A673 (cell line): Measurements from ENCODE around the gene EBF4. TPM values are rescaled to one million over a fixed set of nuclear protein-coding genes. Genes with fewer than 3 reads are reported as not detected.

Experiments
- BruUV-seq: library from RNA; stranded (reverse); fragments of 400-500 nt; replicated peaks from 2 replicates; lab custom pipeline; 2021; lab: Mats Ljungman, UMichigan
- CTCF ChIA-PET: fragments of 300-600 bp; sonication (Branson Sonifier 250); formaldehyde crosslinking; loops from one replicate; lab custom pipeline; 2022; ENCODE audit warnings: antibody characterized with exemption; lab: Charles Lee
- POLR2A ChIA-PET: fragments of 300-600 bp; sonication (Branson Sonifier 250); formaldehyde crosslinking; loops from one replicate; lab custom pipeline; 2022; ENCODE audit warnings: antibody characterized with exemption; ENCODE audit not compliant: low non-redundant PET; lab: Charles Lee
- DNase-seq: peaks from one replicate; pipeline ENCODE4 v3.0.0-alpha.2; 2015; ENCODE audit warnings: low spot score
- H3K27ac ChIP-seq: fragments of 200-600 bp; sonication (generic); 2 replicates; pipeline ENCODE4 v1.5.1; 2016; ENCODE audit warnings: mixed run types, low read depth, mild to moderate bottlenecking, mixed read lengths, antibody characterized with exemption, low read length; ENCODE audit not compliant: poor library complexity, severe bottlenecking
- H3K27me3 ChIP-seq: fragments of 200-600 bp; sonication (generic); replicated peaks from 2 replicates; pipeline ENCODE4 v1.6.1; 2017; ENCODE audit warnings: mixed run types, low read depth, mild to moderate bottlenecking, mixed read lengths, antibody characterized with exemption, low read length; ENCODE audit not compliant: insufficient read depth, poor library complexity
- H3K36me3 ChIP-seq: fragments of 200-600 bp; sonication (generic); 2 replicates; pipeline ENCODE4 v1.6.1; 2016; ENCODE audit warnings: mixed run types, mild to moderate bottlenecking, mixed read lengths, antibody characterized with exemption, low read length; ENCODE audit not compliant: insufficient read depth, poor library complexity, severe bottlenecking
- H3K4me1 ChIP-seq: fragments of 200-600 bp; sonication (generic); 2 replicates; pipeline ENCODE4 v1.6.1; 2017; ENCODE audit warnings: mixed run types, mild to moderate bottlenecking, mixed read lengths, antibody characterized with exemption, low read length; ENCODE audit not compliant: insufficient read depth, poor library complexity, severe bottlenecking
- H3K4me3 ChIP-seq: fragments of 200-600 bp; sonication (generic); 2 replicates; pipeline ENCODE4 v1.5.1; 2016; ENCODE audit warnings: low read depth, mixed run types, mild to moderate bottlenecking, mixed read lengths, low read length; ENCODE audit not compliant: poor library complexity, severe bottlenecking
- H3K9me3 ChIP-seq: fragments of 200-600 bp; sonication (generic); 2 replicates; pipeline ENCODE4 v1.6.1; 2016; ENCODE audit warnings: mixed run types, low read depth, mild to moderate bottlenecking, mixed read lengths, antibody characterized with exemption, low read length; ENCODE audit not compliant: poor library complexity, severe bottlenecking
- CTCF ChIP-seq: fragments of 300-800, 200-600 bp; sonication (generic); conservative IDR thresholded peaks from 2 replicates; pipeline ENCODE4 v1.5.1; 2017; ENCODE audit warnings: low read depth, mild to moderate bottlenecking, antibody characterized with exemption, low read length, moderate library complexity, mixed read lengths
- EZH2 ChIP-seq: fragments of 200-600 bp; sonication (generic); IDR thresholded peaks from 2 replicates; pipeline ENCODE4 v1.6.1; 2017; ENCODE audit warnings: borderline replicate concordance, low read depth, mild to moderate bottlenecking, mixed read lengths, antibody characterized with exemption, low read length; ENCODE audit not compliant: poor library complexity, severe bottlenecking
- intact Hi-C: fragments of 100-400 bp; cut with micrococcal nuclease; formaldehyde crosslinking; loops from one replicate; pipeline ENCODE4 v1.10.0; 2022; ENCODE audit not compliant: unreplicated experiment
- total RNA-seq: library from RNA; stranded (reverse); gene quantifications from 2 replicates; pipeline ENCODE4 v1.2.3, GENCODE V29; 2021

Gene EBF4
- total RNA-seq, 1 experiment from 2014 or later, result 0.52 TPM

DNA sequence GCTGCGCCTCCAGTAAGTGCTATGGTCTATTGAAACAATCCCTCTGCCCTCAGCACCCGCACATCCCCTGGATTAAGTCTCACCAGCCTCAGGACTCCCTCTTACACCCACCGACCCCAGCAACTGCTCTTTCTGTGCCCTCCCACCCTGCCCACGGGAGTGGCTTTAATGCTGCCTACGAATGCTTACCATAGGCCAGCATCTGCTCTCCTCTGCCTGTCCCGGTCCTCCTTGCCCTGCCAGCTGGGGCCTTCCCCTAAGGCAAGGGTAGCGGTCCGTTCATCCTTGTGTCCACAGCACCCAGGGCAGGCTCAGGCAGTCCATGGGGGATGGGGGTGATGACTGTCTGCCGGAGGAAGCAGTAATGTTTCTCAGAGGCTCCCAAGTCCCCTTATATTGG is 4.1 kb downstream of the EBF4 start:
- no peak overlapping the region for H3K27ac ChIP-seq
- CTCF ChIA-PET, result no interaction called here
- no peaks in the 10 kb centered on the region for H3K36me3 ChIP-seq
- BruUV-seq, result no TSS peak
- intact Hi-C loops, result loop anchor here (5.0 kb wide), 1 partner anchor 306 kb away; no protein-coding TSS in a partner anchor
- DNase-seq, result no peak
- H3K9me3 ChIP-seq, result no peaks in the 10 kb centered on the region
- TF ChIP-seq CTCF, result no peak
- TF ChIP-seq EZH2, result no peak
- peaks cover 9% of the 10 kb centered on the region for H3K4me1 ChIP-seq
- POLR2A ChIA-PET, result no interaction called here
- no peak overlapping the region for H3K4me3 ChIP-seq
- H3K27me3 ChIP-seq, result peaks cover 36% of the 10 kb centered on the region

- Histone ChIP-seq H3K4me1 (peaks cover 13% of the 10 kb centered on the region), H3K27ac (no peak overlapping the region), H3K4me3 (no peak overlapping the region), H3K9me3 (no peaks in the 10 kb centered on the region), H3K36me3 (no peaks in the 10 kb centered on the region), H3K27me3 (peaks cover 29% of the 10 kb centered on the region)
- no TSS peak for BruUV-seq
- intact Hi-C loops, result loop anchor here (5.0 kb wide), 1 partner anchor 305 kb away; no protein-coding TSS in a partner anchor
- no peak for DNase-seq
- POLR2A ChIA-PET, result no interaction called here
- CTCF ChIA-PET, result no interaction called here
- TF ChIP-seq CTCF (no peak), EZH2 (no peak)
These were observed 5.2 kb downstream of the EBF4 start for GRCh38 chr20:2697768-2698167.

GRCh38 chr20:2698186-2698817 is 5.7 kb downstream of the EBF4 start:
- Histone ChIP-seq H3K4me3 (no peak overlapping the region), H3K4me1 (peaks cover 13% of the 10 kb centered on the region), H3K27me3 (peaks cover 28% of the 10 kb centered on the region), H3K27ac (no peak overlapping the region), H3K36me3 (no peaks in the 10 kb centered on the region), H3K9me3 (no peaks in the 10 kb centered on the region)
- BruUV-seq, result no TSS peak
- ChIA-PET POLR2A (no interaction called here), CTCF (no interaction called here)
- no peak for DNase-seq
- intact Hi-C loops, result loop anchor here (5.0 kb wide), 1 partner anchor 304 kb away; no protein-coding TSS in a partner anchor
- TF ChIP-seq CTCF (no peak), EZH2 (no peak)
